DND-41 (cell line): ENCODE measurements around the gene TEX11.

Experiments
- EZH2 ChIP-seq: IDR thresholded peaks from 3 replicates; pipeline ENCODE4 v1.6.1; 2012; ENCODE audit warnings: borderline replicate concordance, low read depth, mild to moderate bottlenecking, moderate library complexity, low read length, inconsistent platforms; ENCODE audit not compliant: severe bottlenecking
- TF ChIP-seq, protein P1 (sequence below): IDR thresholded peaks from 2 replicates; pipeline ENCODE4 v1.5.1; 2012; ENCODE audit warnings: borderline replicate concordance, low read length, moderate library complexity, mild to moderate bottlenecking; ENCODE audit not compliant: poor library complexity, severe bottlenecking; ENCODE audit errors: extremely low read depth

DNA sequence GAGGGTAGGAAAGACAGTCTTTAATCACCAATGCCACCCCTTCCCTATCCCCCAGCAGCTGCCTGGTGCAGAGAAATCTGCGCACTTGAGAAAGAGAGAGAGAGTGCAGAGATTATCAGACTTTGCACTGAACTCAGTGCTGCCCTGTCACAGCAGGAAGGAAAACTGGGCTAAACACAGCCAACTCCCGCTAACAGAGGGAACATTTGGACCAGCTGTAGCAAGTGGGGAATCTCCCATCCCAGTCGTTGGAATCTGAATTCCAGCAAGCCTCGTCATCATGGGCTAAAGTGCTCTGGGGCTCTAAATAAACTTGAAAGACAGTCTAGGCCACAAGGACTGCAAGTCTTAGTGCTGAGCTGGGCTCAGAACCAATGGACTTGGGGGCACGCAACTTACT lies 295.2 kb downstream of the TEX11 start:
- TF ChIP-seq, protein P1, sequence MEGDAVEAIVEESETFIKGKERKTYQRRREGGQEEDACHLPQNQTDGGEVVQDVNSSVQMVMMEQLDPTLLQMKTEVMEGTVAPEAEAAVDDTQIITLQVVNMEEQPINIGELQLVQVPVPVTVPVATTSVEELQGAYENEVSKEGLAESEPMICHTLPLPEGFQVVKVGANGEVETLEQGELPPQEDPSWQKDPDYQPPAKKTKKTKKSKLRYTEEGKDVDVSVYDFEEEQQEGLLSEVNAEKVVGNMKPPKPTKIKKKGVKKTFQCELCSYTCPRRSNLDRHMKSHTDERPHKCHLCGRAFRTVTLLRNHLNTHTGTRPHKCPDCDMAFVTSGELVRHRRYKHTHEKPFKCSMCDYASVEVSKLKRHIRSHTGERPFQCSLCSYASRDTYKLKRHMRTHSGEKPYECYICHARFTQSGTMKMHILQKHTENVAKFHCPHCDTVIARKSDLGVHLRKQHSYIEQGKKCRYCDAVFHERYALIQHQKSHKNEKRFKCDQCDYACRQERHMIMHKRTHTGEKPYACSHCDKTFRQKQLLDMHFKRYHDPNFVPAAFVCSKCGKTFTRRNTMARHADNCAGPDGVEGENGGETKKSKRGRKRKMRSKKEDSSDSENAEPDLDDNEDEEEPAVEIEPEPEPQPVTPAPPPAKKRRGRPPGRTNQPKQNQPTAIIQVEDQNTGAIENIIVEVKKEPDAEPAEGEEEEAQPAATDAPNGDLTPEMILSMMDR, result no peak
- TF ChIP-seq EZH2, result no peak
